ENCODE data around the gene TMEM9.

TMEM9 gene

GRCh38 chr1:201144701-201145100 lies 9.6 kb downstream of the TMEM9 start:
- no peak for DNase-seq

DNA sequence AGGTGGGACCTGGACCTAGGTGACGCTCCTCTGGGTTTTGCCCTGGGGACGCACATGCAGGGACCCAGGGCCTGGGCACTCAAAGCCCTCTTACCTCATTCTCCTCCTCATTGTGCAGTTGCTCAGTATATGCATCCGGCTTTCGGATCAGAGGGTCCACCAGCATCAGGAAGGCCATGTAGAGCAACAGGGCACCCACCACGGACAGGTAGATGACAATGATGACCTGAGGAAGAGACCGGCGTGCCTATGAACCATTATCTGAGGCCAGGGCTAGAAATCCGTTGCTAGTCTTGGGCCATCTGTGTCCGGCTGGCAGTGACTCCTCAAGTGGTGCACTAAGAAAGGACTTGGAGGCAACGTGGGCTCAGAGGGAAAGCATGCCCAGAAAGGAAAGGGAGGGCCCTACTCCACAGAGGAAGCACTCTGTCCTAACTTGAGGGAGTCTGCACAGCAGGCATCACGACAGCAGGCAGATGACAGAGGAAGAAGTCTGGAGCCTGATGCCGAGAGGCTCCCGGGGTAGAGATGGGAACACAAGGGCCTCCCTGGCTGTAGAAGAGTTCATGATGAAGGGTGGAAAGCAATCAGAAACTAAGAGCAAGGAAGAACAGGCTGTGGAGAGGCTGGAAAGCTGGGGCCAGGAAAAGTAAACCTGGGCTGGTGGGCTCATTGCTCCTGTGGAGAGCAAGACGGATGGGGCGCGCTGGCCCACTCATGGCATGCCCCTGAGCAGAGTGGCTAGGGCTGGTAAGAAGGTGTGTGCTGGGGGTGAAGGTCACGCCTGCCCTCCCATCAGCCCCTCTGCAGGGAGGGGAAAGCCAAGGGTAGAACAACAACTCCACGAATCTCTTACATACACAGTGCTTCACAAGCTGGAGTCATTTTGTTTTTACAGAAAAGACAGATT lies 10.3 kb downstream of the TMEM9 start:
- no peak for DNase-seq

- no peak for DNase-seq
Measured at GRCh38 chr1:201142849-201143725, 11.2 kb downstream of the TMEM9 start.

GRCh38 chr1:201142011-201142848 lies 12.0 kb downstream of the TMEM9 start:
- no peak for DNase-seq

DNA sequence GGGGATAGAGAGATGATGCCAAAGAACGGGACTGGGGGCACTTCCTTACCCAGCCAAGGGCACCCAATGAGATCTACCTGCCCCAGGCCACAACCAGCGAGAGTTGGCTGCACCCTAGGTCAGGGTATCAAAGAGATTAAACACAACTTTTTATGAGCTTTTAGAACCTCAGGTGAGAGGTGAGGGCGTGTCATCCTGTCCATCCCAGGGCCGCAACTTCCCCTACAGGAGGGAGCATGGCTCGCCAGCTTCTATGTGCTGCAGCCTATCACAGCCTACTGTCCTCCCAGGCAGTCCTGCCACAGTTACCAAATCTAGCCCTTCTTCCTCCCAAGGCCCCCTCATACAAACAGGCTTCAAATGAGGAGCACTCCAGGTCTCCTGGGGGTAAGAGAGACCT lies 12.9 kb downstream of the TMEM9 start:
- DNase-seq: no peak

DNA sequence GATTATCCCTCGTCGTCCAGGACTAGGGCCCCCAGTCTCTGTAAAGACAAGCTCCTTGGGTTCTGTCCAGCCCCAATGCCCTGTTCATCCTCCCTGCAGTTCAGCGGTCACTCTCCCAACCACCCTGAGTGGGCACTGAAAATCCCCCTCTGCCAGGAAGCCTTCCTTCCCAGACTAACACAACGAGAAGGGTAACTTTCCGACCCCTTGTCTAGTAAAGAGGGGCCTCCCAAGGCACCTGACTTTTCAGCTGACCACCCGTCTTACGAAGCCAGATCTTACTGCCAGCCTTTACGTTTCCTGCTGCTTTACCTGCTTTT lies 13.4 kb downstream of the TMEM9 start:
- DNase-seq: no peak

GRCh38 chr1:201140235-201140940 lies 13.9 kb downstream of the TMEM9 start:
- no peak for DNase-seq

DNA sequence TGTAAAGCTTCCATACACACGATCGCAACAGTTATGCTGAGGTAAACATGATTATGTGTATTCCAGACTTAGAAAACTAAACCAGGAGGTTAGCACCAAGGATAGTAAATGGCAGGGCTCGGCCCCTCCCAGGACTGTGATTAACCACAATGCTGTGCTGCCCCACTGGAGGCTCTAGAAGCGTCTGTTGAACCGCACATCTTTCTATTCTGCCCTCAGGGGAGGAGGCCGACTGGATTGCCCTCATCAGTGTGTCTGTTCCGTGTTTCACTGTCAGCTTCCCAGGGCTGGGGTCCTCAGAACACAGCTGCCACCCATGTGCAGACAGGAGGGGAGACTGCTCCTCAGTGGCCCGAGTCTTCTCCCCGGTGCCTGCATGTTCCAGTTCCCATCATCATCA lies 14.5 kb downstream of the TMEM9 start:
- DNase-seq: no peak

DNA sequence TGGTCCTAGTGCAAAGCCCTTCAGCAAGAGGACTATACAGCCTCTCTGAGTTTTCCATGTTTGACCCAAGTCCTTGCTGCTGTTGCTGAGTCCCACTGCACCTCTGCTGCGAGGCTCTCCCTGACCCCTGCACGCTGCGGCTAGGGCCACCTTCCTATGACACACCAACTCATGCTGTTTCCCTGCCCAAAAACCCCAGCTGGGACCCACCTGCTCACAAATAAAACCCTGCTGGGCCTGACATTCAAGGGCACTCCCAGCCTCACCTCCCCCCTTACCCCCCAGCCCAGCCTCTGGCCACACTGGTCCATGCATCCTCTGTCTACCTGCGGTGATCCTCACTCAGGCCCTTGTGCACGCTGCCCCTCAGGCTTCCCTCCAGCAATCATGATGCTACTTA lies 15.0 kb downstream of the TMEM9 start:
- DNase-seq: no peak

DNA sequence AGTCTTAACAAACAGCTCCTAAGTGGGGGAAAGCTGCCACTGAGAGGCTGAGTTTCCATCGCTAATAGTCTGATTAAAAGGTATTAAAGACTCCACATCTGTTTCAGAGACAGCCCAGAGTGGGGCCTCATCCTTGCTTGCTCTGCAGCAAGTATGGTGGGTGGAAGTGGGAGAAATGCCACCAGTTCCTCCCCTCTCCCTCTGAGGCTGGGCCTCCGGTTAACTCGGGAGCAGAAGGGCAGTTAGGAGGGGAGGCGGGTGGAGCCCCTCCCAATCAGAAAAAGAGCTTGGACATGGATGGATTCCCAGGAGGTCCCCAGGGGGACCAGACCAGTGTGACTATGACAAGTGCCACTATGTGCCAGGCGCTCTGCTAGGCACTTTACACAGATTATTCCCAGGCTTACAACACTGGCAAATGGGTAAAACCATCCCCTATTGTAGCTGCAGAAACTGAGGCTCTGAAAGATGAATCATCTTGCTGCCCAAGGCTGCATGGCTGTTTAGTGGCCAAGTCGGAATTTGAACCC lies 15.9 kb downstream of the TMEM9 start:
- DNase-seq: no peak

DNA sequence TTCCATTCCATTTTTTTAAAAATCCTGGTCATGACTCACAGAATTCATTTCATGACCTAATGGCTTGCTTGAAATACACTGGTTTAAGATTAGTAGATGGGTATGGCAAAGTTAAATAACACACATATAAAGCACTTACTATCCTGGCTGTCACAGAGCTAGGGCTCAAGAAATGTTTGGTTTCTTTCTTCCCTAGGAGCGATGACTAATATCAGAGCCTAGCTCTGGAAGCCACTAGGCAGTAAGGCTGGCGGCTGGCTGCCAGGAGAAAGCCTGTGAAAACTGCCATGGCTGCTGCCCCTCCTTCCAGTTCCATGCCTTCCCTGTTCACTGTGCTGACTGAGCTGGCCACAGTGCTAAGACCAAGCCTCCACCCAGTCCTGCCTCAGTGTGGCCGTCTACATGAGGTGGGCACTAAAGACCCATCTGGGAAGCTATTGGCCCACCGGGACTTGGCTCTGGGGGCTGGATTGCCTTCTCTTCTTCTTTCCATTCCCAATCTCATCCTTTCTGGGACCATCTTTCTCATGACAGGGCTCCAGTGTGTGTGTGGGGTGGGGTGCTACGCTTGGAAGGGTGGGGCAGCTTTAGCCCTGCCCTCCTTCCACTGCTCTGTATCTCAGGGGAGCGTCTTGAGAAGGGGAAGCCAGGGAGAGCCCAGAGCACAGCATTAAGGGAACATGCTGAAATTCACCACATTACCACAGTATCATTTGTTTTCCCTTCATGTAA lies 16.5 kb downstream of the TMEM9 start:
- no peak for DNase-seq

DNA sequence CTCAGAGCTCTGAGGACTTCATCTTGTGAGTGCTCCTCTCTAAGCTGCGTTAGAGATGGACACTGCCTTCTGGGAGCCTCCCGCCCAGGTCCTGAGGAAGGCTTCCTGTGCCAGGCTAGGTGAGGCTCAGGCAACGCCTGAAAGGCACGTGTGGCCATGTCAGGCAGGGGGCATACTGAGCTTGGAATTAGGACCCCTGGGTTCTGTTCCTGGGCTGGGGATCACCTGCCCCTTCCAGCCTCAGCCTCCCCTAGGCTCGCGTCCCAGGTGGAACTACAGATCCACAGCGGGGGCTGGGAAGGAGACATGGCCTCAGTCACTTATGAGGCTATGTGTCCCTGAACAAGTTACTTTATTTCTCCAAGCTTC lies 17.3 kb downstream of the TMEM9 start:
- DNase-seq: no peak

- DNase-seq: no peak
Measured at GRCh38 chr1:201136355-201137023, 17.8 kb downstream of the TMEM9 start.

DNA sequence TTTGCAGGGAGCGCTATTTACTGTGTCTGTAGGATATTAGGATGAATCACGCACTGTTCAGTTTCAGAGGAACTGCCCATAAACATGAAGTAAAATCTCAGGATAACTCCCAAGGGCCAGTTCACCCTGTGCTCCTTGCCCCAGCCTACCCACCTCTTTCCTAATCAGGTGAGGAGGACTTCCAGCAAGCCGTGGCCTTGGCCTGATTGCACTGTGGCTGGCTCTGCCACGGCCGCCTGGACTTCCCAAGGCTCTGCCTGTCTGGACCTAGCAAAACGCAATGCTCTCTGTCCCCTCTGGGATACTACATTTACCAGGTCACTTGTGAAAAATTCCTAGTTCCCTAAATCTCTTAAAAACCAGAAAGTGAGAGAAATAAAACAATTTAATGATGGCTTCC lies 19.9 kb downstream of the TMEM9 start:
- DNase-seq: no peak

GRCh38 chr1:201131398-201131797 lies 22.9 kb downstream of the TMEM9 start:
- DNase-seq: no peak

DNA sequence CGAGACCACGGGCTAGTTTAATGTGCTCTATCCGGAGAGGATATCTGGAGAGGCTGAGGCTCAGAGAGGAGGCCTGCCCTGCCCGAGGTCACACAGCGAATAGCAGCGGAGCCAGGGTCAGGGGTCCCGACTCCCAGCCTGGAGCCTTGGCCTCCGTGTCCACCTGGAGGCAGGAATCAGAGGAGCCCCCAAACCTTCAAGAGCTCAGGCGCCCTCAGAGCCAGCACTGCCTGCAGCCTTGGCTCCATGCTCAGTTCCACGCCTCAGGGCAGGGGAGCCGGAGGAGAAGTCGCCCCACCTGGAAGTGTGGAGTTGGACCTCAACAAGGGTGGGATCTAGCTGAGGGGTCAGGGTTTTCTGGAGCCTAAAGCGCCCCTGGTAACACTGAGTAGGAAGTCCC lies 25.3 kb downstream of the TMEM9 start:
- DNase-seq: no peak

DNA sequence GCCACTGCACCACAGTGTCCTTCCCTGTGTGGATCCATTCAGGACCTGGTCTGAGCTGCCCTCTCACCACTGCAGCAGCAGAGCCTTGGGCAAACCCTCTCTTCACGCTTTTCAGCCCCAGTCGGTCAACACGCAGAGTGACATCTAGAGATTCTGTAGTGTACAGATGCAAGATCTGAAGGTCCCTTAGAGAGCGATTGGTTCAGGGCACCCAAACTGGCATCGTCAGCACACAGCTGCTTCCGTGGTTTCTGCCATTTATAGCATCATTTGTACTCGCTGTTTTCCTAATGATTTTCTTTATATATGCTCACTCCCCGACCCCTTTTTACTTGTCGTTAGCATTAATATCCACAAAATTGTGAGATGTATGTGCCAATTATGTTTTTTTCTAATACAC lies 25.8 kb downstream of the TMEM9 start:
- no peak for DNase-seq

DNA sequence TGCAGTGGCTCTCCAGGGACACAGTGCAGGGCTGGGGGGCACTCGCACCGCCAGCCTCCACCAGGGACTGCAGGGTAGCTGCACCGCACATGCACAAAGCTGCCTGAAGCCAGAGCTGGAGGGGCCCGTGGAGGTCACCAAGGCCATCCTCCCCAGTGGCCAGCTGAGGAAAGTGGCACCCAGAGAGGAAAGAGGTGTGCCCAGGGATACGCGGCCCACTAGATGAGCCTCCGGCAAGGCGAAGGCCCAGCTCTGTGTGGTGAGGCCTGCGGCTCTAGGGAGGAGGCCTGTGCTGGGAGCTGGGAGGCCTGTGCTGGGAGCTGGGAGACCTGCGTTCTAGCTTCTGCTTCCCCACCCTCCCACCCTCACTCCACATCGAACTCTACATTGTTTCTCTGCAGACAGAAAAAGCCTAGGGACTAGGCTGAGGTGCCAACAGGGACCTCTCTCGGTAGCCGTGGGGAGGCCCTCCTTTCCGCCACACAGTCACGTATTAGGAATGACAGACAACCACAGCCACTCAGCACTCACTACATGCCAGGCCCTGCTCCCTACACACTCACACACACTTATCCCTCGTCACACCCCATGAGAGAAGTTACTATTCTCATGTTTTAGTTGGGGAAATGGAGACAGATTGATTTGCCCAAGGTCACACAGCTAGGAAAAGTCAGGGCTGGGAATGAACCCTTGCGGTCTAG lies 26.4 kb downstream of the TMEM9 start:
- no peak for DNase-seq

DNA sequence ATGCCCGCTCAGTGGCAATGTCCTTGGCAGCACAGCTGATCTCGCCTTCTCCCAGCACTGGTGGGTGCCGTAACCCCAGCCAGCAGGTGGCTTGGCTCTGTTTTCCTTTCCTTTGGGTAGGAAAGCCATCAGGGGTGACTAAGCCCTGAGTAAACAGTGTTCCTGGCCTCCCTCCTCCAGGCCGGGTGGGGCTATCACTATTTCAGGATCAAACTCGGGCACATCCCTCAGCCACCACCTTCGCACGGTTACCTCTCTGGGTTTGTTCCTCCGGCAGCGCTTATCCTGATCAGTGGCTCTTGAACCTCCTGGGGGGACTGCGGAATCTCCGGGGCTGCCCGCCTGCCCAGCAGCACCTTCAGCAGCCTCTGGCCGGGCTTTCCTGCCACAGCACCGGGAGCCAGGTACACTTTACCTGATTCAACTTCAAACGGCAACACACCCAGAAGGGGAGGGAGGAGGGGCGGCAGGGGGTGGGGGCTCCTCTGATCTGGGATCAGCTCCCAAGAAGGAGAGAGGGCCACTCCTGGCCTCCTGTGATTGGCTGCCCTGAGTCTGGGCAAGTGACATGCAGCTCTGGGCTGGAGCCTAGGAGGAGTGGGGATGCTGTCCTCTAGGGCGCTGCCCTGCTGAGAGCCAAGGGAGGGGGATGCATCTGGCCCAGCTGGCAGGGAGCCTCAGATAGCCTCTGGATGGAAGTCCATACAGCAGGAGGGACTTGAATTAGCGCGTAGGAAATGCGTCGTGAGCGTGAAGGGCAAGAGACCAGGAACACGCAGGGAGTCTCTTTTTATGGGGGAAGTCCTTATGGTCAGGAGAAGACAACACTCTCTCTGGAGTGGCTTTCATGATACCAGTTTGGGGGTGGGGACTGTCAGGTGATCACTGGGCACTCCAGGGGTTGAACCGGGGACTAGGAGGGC lies 27.2 kb downstream of the TMEM9 start, which contains the start of gene ASCL5:
TSS of gene ASCL5 (minus strand) at position 353 of the 923 bp plus-strand sequence. CDS start 11,812 bp downstream, outside the sequence.
- DNase-seq: peak; percentile 65
